T47D (cell line): Measurements from ENCODE around the gene FAHD2B.
"Not testable (repeated sequence)": the region's sequence is repeated elsewhere in the genome, so short reads cannot be mapped to it uniquely, and the experiment has no call there.

Source experiments
- DNase-seq, 2 experiments: peaks; one replicate each; pipeline versions ENCODE4 v3.0.0 to v3.0.0-alpha.2; 2011 to 2012; ENCODE audit warnings: low read depth in 1 of 2, low spot score in 1 of 2
- JUND ChIP-seq: IDR thresholded peaks from 2 replicates; pipeline ENCODE4 v1.6.1; 2012; ENCODE audit warnings: low read depth
- in situ Hi-C: cut with HindIII; loops from 2 replicates; pipeline ENCODE4 v1.10.0; 2016; ENCODE audit warnings: low sequenced_read_pairs, low pct_unique_long_range_greater_than_20kb

Gene FAHD2B

DNA sequence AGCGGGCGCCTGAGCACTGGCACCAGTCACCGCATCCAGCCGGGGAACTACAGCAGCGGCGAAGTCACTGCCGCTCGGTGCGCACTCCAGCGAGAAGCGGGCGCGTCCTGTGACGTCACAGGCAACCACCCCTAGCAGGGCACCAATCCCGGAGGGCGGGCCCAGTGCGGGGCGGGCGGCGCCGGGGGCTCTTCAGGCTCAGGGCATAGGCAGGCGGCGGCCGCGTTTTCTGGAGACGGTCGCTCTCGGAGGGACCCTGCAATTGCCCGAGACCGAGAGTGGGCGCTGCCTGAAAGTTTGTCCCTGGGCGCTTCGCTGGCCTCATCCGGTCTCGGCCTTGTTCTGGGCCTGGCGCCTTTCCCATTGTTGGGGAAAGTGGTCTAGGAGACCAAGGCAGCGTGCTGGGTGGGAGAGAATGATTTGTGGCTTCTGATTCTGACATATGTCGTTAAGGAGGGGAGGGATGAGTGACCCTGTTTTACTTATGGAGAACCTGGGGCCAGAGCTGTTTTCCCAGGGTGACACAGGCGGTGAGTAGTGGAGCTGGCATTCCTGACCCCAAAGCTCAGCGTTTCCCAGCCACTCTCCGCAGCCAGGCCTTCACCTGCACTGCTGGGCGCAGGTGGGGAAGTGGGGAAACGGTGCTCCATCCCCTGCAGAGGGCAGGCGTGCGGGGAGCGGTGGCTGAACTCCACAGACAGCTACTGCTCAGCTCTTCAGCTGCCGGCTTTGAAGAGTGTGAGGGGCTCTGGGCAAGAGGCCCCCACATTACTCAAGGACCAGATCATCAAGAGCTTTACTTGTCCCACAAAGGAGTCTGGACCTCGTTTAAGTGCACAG lies at the start of gene FAHD2B:
FAHD2B (minus strand) TSS at position 111 of the 840 bp plus-strand sequence. CDS start 3,176 bp downstream, outside the sequence.
- in situ Hi-C loops = not testable (repeated sequence)
- peak; percentile 45 to 73 for DNase-seq

GRCh38 chr2:97144016-97144415 lies 49.3 kb upstream of the FAHD2B start:
- DNase-seq, in situ Hi-C loops: not testable (repeated sequence)

GRCh38 chr2:97129090-97129489 lies 34.4 kb upstream of the FAHD2B start:
- in situ Hi-C loops, DNase-seq: not testable (repeated sequence)

- not testable (repeated sequence) for DNase-seq
Observed at GRCh38 chr2:97113882-97114255, 19.2 kb upstream of the FAHD2B start.

GRCh38 chr2:97113050-97113881 lies 18.6 kb upstream of the FAHD2B start, which contains the start of gene ANKRD36:
ANKRD36 (plus strand) TSS chr2:97113153; CDS start chr2:97113740, 587 bp downstream.
- in situ Hi-C loops = not testable (repeated sequence)
- peak; percentile 7 to 78 for DNase-seq

More at GRCh38 chr2:97113882-97114255, 19.2 kb upstream of the FAHD2B start:
- in situ Hi-C loops = not testable (repeated sequence)

DNA sequence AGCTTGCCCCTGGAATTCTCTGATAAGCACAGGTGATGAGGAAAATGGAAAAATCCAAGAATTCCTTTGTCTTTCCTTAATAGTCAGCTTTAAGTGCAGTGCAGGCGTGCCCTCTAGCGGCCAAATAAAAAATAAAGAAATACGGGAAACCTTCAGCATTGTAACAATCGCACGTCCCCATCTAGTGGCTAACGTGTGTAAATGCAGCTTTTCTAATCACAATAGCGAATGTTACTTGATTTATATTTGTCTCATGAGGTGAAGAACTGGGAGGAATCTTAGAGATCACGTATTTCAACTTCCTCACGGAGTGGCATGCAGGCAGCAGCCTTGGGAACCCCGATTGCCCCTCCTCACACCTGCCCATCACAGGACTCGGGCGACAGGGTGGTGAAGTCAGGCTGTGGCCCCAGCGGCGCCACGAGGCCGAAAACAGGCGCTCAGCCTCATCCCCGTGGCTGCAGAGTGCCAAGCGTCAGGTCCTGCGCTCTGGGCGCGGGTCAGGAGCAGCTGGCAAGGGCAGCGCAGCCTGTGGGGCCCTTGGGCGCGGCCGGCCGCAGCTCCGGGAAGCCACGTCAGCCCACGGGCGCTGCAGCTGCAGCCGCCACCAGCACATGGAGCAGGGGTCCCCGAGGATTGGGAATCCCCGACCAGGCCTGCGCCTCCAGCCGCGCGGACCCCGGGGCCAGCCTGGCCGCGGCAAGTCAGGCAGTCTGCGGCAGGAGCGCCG lies 17.8 kb upstream of the FAHD2B start:
- in situ Hi-C loops = not testable (repeated sequence)
- DNase-seq = peak in 1 of 2 experiments; percentile 53

- DNase-seq, in situ Hi-C loops: not testable (repeated sequence)
Observed at GRCh38 chr2:97111246-97111645, 16.6 kb upstream of the FAHD2B start.

- in situ Hi-C loops, DNase-seq: not testable (repeated sequence)
Observed at GRCh38 chr2:97106878-97107277, 12.2 kb upstream of the FAHD2B start.

DNA sequence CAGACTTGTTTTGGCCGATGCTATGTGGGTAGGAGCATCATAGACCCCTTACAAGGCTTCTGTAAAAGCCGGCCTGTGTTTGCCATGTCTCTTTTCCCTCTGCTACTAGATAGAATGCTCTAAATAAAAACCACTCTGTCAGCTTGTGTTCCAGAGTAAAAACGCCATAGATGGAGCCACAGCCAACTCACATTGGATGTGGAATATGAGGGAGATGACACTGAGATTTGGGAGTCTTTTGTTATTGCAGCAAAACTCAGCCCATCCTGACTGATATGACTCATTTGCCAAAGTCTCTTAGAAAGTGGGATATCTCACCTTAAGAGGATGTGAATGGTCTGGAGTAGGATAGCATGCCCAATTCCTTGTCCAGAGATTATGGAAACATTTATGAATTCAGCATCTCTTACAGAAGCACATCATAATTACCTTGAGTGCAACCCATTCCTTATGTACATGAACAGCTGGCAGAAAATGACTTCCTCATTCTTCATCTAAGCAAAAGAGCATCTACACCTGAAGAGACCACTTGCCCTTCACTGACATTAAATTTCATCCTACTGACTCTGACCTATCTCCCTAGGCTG lies 4.2 kb upstream of the FAHD2B start:
- in situ Hi-C loops, DNase-seq: not testable (repeated sequence)

DNA sequence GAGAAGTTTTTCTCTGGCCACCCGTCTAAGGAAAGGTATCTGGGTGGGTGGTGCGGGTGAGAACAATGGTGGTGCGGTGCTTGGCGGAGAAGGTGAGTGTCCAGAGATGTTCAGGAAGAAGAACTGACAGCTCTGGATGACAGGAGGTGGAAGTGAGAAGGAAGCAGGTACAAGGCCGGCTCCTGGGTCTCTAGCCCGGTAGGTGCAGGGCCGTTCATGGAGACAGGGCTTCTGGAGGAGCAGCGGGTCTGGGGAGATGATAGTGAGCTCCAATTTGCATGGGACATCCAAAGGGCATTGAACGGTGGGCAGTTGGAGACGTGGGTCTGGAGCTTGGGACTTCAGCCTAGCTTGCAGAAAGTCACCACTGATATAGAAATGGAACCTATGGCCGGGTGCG lies 979 bp upstream of the FAHD2B start:
- in situ Hi-C loops = no loop called here
- no peak for TF ChIP-seq JUND

GRCh38 chr2:97093983-97094771 lies 505 bp downstream of the FAHD2B start:
- in situ Hi-C loops, DNase-seq: not testable (repeated sequence)

More for the DNA sequence above, 979 bp upstream of the FAHD2B start:
- no peak for DNase-seq

DNA sequence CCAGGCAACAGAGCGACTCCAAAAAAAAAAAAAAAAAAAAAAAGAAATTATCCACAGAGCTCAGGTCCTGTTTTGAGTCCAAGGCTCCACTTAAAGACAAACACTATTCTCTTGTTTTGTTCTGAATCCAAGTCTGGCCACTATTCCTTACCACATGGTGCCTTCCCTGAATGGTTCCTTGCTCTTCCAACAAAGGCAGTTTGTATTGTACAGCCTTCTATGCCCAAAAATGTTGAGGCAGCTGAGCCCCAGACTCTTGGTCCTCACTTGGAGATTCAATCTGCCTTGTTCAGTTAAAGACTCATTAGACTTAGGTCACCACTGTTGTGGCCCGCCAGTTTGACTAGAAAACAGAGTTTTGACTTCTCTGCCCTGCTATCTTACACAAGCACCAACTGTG lies 1.7 kb downstream of the FAHD2B start:
- in situ Hi-C loops, DNase-seq: not testable (repeated sequence)

- in situ Hi-C loops = not testable (repeated sequence)
- peak in 1 of 2 experiments; percentile 18 for DNase-seq
Observed at GRCh38 chr2:97088706-97089105, 6.0 kb downstream of the FAHD2B start.

DNA sequence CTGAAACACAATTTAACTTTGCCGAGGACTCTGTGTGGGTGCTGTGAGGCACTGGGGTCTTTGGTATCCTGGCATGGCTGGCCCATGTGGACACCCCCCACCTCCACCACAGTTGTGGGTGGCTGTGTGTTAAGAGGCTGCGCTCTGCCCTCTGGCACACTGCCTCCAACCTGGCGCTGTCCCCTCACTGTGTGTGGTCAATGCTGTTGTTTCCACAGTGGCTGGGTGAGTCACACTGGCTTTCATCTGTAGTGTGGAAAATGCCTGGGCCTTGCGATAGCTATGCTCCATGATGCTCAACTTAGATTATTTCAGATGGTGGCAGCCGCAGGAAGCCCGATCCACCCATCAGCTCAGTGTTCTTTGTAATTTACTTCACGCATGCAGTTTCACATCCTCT lies 9.6 kb downstream of the FAHD2B start:
- in situ Hi-C loops = not testable (repeated sequence)

GRCh38 chr2:97083516-97083915 lies 11.2 kb downstream of the FAHD2B start:
- in situ Hi-C loops, DNase-seq: not testable (repeated sequence)

More for the DNA sequence above, 9.6 kb downstream of the FAHD2B start:
- DNase-seq = not testable (repeated sequence)

DNA sequence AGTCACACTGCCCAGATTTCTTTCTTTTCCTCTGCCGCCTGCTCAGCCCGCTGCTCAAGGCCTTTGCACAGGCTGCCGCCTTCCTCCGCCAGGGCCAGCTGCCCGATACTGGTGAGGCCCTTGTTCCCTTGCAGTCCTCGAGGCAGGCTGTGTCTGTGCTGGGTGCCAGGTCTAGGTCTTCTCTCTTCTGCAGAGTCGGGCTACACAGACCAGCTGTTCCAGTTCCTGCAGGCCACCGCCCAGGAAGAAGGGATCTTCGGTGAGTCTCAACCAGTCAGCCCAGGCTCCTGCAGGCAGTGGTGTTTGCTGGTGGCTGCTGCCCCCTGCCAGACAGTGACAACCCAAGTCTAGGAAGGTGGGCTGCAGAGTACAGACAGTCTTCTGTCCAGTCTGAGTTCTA lies 12.5 kb downstream of the FAHD2B start:
- DNase-seq = peak in 1 of 2 experiments; percentile 50
- in situ Hi-C loops = not testable (repeated sequence)
